Hypothalamus (tissue), 51 donors: ENCODE measurements around the gene TLE5.
"Not testable (repeated sequence)": the region's sequence is repeated elsewhere in the genome, so short reads cannot be mapped to it uniquely, and the experiment has no call there.

Experiments used
- DNase-seq, 51 donors: peaks; one replicate each; lab custom pipeline; 2025; lab: John Stamatoyannopoulos, UW

The TLE5 gene

DNA sequence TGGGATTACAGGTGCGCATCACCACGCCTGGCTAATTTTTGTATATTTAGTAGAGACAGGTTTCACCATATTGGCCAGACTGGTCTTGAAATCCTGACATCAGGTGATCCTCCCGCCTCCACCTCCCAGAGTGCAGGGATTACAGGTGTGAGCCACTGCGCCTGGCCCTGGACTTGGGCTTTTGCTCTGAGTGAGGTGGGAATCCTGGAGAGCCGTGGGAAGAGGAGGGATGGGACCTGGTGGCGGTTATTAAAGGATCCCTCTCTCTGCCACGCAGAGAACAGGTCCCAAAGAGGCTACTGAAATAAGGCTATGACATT is 1.7 kb upstream of the TLE5 start:
- DNase-seq = no peak

DNA sequence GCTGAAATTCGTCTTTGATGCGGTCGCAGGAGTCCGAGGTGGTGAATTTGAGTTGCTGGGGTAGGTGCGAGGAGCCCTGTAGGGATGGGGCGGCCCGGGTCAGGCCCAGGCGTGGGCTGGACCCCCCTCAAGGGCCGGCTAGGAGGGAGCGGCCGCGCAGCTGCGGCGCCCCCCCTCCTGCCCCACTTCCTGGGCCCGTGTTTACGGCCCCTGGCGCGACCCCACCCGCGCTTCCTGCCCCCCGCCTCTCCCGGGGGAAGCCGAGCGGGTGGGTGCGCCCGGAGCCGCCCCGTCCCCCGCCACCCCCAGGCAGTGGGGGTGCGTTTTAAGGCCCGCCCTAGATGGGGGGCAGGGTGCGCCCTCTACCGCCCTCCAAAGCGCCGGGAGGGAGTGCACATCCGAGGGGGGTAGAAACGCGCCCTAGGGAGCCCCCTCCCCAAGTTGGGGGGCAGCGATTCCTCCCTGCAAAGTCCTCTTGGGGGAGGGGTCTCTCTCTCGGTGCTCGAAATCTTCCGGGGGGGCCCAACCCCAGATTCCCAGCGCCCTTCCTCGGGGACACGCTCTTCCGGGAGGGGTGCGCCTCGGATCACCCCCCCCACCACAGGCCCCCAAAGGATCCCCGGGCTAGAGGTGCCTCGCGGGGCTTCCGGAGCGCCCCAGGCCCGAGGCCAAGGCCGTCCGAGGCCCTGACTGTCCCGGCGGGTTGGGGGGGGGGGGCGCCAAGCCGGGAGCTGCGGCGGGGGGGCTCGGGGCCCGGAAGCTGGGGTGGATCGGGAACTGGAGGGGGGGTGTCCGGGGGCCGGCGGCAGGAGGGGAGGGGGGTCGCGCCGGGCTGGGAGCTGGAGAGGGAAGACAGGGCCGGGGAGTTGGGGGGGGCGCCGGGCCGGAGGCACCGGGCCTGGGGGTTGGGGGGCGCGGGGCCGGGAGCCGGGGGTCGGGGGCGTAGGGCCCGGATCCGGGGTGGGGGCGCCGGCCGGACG is 823 bp downstream of the TLE5 start:
- peak in 35 of 51 donors; percentile 9 to 70 (median 41) for DNase-seq

DNA sequence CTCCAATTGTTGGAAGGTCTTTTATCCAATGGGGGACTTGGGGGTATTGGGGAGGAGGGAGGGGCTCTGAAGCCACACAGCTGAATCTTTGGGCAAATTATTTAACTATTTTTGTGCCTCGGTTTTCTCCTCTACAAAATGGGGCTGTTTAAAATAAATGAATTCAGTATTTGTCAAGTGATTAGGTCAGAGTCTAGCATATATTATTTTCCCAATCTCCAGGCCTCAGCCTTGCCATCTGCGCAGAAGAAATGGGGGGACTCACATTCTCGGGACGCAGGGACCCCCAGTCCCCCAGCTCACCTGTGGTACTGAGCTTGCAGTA is 1.5 kb downstream of the TLE5 start:
- DNase-seq = no peak

DNA sequence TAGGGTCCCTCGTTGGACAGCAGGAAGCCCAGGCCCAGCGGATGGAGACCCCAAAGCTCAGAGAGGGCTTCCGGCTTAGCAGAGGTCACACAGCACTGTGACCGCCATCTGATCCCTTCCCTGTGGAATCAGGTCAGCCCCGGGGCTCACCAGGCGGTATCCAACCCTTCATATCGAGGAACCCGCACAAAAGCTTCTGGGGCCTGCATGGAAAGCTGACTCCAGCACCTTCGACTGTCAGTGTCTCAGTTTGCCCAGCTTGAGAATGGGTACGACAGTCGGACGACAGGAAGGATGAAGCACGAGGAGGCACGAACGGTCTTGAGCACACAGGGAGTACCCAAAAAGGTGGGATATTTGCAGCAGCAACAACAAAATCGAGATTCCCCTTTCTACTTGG is 2.6 kb downstream of the TLE5 start:
- DNase-seq = no peak

DNA sequence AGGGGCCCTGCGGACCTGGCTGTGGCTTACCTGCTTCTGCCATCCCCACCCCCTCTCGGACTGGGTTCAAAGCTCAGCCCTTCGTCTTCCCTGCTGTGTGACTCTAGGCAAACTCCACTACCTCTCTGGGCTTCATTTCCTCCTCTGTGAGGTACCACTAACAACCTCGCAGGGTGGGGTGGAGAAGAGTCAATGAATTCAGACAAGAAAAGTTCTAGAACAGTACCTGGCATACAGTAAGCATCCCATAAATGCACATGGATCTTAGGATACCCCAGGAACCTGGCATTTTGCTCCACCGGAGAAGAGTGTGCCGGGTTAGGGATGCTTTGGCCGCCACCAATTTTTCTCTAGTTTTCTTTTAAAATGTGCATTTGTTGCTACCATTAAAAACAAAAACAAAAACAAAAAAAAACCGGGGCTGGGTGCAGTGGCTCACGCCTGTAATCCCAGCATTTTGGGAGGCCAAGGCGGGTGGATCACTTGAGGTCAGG is 3.4 kb downstream of the TLE5 start:
- DNase-seq = no peak

DNA sequence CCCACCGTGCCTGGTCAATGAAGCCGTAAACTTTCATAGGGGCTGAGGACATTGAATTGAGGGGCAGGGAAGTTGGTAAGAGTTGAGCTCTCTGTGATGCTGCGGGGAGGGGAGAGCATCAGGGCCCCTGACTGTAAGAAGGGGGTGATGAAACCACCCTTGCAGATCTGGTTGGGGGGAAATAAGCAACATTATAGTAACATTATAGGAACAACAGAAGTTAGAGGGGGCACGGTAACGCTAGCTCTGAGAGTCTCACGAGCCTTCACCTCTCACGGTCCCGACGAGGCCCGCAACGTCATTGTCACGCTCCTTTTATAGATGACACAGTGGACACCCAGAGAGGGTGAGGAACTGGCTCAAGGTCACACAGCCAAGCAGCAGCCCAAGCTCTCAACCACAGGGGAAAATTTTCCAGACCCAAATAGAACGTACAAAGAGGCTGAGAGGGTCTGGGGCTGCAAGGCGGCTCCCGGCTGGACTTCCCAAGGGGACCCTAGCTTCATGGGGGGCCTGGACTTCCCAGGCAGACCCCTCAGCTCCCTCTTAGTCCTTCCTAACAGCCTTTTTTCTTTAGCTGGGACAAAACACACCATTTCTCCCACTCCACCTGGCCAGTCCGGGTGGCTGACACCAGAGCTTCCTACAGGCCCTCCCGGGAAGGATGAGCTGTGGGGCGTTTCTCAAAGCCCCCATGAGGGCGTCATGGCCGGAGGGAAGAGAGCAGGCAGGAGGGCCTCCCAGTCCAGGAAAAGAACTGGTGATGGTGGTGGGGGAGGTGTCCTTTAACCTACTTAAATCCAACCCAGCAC is 4.1 kb downstream of the TLE5 start:
- DNase-seq = no peak

DNA sequence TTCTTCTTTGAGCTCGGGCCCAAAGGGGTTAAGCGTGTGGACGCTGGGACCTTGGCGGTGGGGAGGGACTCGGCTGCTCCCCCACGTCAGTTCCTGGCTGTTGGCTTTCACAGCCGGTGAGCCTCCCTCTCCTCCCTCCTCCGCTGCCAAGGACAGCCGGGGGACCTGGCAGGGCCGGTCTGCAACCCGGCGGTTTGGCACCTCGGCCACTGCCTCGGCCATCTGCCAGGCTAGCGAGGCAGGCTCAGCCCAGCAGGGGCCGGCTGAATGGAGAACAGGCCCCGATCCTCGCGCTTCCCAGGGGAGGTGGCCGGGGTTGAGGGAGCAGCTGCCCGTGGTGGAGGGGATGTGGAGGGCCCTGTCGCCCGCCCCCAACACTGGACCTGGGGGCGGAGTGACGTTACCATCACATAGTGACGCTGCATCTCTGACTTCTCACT is 5.0 kb downstream of the TLE5 start:
- DNase-seq = peak in 46 of 51 donors; percentile 14 to 88 (median 72)

DNA sequence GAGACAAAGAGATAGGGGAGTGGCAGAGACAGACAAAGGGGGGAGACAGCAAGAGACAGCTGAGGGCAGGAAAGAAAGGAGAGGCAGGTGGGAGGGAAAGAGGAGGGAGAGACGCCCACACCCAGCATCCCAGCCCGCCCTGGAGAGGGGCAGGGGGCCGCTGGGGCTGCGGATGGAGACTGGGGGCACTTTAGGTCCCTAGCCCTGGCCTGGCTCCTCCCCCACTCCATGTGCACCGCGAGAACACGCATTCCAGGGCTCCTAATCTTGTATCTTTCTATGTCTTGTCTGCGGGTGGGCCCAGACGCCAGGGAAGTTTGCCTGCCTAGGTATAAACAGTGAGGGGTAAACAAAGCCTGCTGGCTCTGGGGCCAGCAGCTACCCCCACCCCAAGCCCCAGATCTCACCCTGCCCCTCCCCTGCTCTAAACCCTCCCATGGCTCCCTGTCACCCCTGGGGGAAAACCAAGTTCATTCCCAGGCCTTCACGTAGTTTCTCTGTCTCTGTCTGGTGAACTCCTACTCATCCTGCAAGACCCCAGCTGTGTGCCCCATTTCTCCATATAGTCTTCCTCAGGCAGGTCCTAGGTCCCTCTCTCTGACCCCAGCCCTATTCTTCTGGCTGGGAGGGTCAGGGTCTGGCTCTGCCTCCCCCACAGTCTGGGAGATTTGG is 5.7 kb downstream of the TLE5 start:
- no peak for DNase-seq

DNA sequence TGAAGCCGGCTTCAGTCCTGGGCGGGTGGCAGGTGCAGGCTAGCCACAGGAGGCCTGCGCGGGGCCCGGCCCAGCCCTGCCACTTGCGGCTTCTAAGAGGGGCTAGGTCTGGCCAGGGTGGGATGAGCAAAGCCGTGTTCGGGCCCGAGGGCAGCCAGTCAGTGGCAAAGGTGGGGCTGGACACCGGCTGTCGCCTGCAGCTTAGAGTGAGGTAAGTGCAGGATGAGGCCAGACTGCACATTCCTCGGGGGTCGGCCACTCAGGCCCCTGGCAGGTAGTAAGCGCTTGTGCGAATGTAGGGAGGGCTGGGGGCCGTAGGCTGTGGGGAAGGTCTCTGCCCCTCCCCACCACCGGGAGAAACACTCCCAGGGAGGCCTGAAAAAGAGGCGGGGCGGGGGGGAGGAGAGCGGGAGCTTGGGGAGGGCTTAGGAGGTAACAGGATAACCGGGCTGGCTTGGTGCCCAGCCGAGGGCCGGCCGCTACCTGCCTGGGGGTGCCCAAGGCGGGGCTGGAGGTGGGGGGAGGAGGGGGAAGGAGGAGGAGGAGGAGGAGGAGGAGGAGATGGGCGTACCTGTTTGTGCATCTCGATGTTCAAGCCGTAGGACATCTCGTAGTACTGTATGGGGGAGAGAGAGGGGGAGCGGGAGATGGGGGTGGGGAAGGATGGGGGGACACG is 6.4 kb downstream of the TLE5 start:
- no peak for DNase-seq

DNA sequence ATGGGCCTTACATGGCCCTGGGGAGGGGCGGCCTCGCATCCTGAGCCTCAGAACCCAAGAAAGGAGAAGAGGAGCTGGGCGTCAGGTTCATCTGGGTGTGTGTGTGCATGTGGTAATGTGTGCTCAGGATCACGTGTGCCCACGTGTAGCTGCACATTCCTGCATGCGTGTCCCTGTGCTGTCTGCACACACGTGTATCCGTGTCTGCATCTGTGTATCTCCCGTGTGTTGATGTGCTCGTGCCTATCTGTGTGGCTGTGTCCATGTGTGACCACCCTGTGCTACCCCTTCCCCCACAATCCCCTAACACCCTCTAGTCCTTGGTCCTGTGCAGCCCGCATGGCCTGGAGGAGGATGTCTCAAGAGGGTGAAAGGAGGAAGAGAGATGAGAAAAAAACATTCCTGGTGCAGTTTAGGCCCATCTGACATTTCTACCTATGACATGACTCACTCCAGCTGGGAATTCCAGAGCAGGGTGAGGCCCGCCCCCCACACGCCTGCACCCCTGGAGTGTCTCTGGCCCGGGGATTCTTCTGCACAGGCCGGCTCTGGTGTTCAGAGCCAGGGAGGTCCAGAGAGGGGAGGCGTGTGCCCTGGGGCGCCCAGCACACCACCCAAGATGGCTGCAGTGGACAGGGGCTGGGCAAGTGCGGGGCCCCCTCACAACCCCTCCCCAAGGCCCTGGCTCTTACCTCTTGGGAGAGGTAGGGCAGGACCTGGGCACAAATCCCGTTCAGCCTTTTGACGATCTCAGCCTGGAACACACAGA is 7.1 kb downstream of the TLE5 start:
- no peak for DNase-seq

DNA sequence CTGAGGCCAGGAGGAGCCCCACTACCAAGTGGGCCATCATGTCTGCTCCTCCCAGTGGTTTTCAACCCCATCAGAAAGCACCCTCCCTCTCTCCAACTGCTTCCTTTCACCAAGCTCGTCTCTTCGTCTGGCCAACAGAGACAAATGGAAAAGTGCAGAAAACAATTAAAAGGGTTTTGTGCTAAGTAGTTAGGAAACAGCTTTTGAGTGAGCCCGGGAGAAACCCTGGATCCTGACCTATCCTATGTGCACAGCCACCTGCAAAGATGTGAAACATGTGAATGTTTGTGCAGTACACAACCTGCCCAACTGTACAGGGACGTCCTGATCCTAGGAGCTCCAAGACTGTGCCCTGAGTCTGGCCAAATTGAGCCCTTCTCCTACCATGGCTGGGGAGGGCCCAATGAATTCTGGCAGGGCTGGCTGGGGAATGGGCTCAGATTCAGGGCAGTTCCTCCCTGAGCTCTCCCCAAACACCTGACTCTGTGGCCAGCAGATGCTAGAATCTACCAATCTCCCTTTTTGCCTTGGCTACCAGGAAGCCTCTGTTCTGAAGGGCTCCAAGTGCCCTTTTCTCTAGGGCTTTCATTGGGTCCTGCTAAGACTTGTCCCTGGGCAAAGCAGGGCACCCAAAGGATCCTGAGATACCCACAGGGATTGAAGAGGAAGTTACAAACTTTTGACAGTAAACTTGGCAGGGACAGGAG is 7.9 kb downstream of the TLE5 start:
- DNase-seq = no peak

DNA sequence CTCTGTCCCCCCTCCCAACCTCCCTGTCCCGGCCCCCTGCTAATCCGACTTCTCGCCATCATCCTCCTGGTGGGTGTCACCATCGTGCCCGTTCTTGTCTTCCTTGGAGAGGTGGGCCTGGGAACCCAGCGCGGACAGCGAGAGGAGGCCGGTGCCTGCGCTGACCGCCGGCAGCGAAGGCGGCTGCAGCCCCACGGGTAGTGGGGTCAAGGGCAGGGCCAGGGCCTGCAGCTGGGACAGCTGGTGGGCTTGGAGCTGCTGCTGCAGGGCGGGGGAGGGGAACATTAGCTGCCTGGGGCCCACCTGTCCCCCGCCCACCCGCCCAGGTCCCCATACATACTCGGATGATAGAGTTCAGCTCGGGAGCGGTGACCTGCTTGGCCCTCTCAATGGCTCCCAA is 8.5 kb downstream of the TLE5 start:
- no peak for DNase-seq

DNA sequence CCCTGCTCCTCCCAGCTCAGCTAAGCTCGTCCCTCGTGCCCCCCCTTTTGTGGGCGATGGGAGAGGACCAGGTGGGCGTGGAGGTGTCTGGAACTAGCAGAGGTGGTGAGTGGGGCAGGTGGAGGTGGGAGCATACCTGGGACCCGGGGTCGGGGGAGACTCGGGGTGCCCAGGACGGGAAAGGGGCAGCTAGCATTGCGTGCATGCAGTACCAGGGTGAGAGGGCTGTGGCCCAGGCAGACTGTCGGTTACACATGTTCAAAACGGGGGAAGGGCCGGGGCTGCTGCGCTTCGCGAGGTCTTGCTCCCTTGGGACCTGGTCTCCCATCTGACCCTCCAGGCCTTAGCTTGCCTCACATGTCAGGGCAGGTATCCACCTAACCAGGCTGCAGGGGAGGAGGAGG is 9.1 kb downstream of the TLE5 start:
- DNase-seq = no peak

DNA sequence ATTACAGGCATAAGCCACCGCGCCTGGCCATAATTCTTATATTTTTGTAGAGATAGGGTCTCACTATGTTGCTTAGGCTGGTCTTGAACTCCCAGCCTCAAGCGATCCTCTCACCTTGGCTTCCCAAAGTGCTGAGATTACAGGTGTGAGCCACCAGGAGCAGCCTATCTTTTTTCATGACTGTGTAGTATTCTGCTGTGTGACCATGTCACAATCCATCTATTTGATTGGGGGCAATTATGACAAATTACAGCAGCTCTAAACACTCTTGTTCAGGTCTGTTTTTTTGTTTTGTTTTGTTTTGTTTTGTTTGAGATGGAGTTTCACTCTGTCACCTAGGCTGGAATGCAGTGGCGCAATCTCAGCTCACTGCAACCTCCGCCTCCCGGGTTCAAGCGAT is 12.3 kb downstream of the TLE5 start:
- not testable (repeated sequence) for DNase-seq

DNA sequence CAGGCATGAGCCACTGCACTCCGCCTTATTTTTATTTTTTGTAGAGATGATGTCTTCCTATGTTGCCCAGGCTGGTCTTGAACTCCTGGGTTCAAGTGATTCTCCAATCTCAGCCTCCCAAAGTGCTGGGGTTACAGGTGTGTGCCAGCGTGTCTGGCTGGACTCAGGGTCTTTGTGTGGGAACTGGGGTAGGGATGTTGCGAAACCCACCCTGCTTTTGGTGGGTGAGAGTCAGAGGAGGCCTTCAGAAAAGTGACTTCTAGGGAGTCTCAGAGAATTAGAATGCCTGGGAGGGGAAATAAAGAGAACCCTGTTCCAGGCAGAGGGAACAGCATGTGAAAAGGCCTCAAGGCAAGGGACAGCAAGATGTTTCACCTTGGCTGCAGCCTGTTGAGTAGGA is 13.2 kb downstream of the TLE5 start:
- no peak for DNase-seq

DNA sequence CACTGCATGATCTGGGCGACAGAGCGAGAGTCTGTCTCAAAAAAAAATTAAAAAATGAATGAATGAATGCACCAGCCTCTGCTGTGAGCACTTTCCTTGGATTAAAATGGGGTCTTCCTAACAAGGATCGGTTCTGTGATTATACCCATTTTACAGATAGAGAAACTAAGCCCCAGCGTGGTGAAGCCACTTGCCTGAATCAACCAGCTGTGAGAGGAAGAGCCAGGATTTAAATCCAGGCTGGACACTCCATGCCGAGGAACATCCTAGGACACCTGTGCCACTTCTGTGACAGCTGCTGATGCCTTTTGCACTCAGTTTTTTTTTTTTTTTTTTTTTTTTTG is 14.1 kb downstream of the TLE5 start:
- no peak for DNase-seq

DNA sequence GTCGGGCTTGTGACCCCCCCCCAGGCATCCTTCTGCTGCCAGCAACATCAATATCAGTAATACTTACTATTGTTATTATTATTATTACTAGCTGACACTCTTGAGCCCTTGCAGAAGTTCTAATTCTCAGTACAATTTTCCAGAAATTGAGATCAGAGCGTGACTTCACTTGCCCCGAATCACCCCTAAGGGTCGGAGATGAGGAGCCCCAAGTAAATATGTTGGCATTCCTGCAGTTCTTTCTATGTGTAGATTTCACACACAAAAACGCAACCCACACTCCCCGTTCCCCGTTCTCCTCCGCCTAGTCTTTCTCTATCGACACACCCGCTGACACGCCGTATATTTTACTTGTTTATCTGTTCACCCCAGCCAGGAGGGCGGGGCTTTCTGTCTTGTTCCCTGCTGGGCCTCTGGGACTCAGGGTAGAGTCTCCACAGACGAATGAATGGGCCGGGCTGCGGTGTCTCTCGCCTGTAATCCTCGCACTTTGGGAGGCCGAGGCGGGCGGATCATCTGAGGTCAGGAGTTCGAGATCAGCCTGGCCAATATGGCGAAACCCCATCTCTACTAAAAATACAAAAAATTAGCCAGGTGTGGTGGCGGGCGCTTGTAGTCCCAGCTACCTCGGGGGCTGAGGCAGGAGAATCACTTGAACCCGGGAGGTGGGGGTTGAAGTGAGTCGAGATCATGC is 14.7 kb downstream of the TLE5 start:
- peak in 2 of 51 donors; percentile 8 to 9 for DNase-seq

DNA sequence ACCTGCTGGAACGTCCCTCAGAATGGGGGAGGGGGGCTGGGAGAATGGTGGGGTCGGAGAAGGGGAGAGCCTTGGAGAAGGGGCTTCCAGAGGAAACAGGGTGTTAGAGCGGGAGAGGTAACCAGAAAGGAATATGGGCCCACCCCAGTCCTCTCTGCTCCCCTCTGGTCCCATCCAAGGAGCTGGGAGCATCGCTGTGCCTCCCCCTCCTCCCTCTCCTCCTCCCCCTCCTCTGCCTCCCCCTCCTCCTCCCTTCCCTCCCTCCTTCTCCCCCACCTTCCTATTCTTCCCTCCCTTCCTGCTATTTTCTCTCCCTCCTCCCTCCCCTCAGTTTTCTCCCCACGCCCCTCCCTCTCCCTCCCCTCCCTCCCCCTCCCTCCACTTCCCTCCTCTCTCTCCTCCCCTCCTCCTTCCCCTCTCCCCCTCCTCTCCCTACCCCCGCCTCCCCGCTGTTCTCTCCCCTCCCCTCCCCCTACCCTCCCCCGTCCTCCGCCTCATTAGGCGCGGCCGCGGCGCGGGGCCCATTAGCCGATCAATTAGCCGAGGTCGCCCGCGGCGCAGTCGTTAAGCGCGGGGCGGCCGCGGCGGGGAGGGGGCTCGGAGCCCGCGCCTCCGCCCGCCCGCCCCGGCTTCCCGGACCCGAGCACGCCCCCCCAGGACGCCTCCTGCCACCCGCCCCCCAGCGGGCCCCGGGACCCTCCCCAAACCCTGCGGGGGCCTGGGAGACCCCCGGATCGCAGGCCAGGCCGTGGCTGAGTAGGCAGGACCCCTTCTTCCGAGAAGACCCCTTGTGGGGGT is 15.4 kb downstream of the TLE5 start:
- DNase-seq = no peak
